ENCODE results near the gene CDC42SE2.

DNA sequence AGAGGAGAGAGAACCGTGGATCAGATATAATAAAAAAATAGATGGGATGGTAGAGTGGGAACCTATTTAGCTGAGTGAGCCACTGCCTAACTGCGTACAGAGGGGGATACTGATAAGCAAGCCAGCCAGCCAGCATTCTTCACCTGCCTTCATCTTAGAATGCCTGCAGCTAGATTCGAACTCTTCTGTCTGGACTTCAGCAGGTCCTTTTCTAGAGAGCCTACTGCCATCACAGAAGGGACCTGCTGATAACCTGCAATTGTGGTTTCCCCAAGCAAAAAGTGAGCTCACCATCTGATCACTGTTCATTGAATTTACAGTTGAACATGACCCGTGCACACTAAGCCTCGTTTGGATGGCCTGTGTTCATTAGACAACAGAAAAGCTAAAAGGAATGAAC, 109.4 kb downstream of the CDC42SE2 start:
- TF ChIP-seq, protein P1, sequence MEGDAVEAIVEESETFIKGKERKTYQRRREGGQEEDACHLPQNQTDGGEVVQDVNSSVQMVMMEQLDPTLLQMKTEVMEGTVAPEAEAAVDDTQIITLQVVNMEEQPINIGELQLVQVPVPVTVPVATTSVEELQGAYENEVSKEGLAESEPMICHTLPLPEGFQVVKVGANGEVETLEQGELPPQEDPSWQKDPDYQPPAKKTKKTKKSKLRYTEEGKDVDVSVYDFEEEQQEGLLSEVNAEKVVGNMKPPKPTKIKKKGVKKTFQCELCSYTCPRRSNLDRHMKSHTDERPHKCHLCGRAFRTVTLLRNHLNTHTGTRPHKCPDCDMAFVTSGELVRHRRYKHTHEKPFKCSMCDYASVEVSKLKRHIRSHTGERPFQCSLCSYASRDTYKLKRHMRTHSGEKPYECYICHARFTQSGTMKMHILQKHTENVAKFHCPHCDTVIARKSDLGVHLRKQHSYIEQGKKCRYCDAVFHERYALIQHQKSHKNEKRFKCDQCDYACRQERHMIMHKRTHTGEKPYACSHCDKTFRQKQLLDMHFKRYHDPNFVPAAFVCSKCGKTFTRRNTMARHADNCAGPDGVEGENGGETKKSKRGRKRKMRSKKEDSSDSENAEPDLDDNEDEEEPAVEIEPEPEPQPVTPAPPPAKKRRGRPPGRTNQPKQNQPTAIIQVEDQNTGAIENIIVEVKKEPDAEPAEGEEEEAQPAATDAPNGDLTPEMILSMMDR (IDR thresholded peaks at IDR 0.05; ENCODE audit: insufficient read depth, low read length) = no peak
- no peak for TF ChIP-seq SPI1 (IDR thresholded peaks at IDR 0.05; ENCODE audit: borderline replicate concordance, low read depth)
